ENCODE measurements around the gene HERC5.

Gene HERC5

DNA sequence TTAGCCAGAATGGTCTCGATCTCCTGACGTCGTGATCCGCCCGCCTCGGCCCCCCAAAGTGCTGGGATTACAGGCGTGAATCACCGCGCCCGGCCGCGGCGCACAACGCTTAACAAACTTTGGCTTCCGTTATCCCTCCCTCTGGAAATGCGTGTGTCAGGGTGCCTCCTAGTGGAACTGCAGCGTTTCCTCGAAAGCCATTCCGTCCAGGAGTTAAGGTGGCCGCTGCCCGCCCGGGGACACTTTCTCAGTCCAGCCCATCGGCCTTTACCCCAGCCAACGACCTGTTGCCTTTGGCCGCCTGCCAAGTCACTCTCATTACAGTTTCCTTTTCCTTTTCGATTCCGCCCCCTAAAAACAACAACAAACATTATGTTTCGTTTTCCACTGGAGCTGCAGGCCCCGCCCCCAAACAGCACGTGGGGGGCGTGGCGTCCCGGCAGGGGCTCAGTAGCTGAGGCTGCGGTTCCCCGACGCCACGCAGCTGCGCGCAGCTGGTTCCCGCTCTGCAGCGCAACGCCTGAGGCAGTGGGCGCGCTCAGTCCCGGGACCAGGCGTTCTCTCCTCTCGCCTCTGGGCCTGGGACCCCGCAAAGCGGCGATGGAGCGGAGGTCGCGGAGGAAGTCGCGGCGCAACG is at the start of gene HERC5:
HERC5 (plus strand) TSS at position 450 of the 637 bp plus-strand sequence; CDS start at position 601, 151 bp downstream.
- Histone ChIP-seq H3K9ac (peak within 1 kb of the TSS; percentile 70 to 84 (median 80)), H3K4me3 (peak within 1 kb of the TSS; percentile 61 to 77 (median 70)), H3K27ac (peak within 1 kb of the TSS; percentile 53 to 89 (median 85); a peak in 21 of 22 replicates)

DNA sequence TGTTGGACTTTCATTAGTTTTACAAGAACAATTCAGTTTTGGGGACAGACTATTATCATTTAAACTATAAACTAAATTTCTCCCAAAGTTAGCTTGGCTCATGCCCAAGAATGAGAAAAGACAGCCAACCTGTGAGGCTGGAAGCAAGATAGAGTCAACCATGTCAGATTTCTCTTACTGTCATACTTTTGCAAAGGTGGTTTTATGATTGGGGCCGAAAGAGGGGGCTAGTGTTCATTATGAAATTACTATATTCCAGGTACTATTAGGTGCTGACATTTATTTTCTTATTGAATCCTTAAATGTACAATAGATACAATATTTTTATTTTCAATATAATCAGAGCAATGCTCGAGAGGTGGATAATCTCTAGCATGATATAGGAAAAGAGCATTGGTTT is 47.7 kb upstream of the HERC5 start:
- no peak overlapping the region for H3K27ac ChIP-seq
- no peaks in the 10 kb centered on the region for H4K20me1 ChIP-seq
- H3K4me2 ChIP-seq, result no peak overlapping the region
- no peak for TF ChIP-seq Cebpa-rat (IDR thresholded peaks at IDR 0.05)
- H3K9ac ChIP-seq, result no peak overlapping the region
- H3K36me3 ChIP-seq, result peaks cover 0 to 4% (median 0%) of the 10 kb centered on the region in 11 experiments; a peak in 2 of 22 replicates
- no peak overlapping the region for H3K4me3 ChIP-seq
- H3K4me1 ChIP-seq, result no peaks in the 10 kb centered on the region
- no peaks in the 10 kb centered on the region for H3K9me3 ChIP-seq (replicated peaks in 1 of 11)
- no peaks in the 10 kb centered on the region for H3K27me3 ChIP-seq

More for the DNA sequence above, at the start of gene HERC5:
- H4K20me1 ChIP-seq, result peaks cover 0 to 3% (median 0%) of the 10 kb centered on the region in 11 experiments; a peak in 1 of 22 replicates
- no peaks in the 10 kb centered on the region for H3K36me3 ChIP-seq
- no peak for TF ChIP-seq Cebpa-rat (IDR thresholded peaks at IDR 0.05)
- H3K4me1 ChIP-seq, result peaks cover 14 to 34% (median 23%) of the 10 kb centered on the region in 10 experiments; a peak in 19 of 20 replicates
- peak within 1 kb of the TSS; percentile 80 to 95 (median 89) for H3K4me2 ChIP-seq
- H3K9me3 ChIP-seq (replicated peaks in 1 of 11), result peaks cover 5 to 15% (median 9%) of the 10 kb centered on the region in 11 experiments; a peak in 19 of 22 replicates
- H3K27me3 ChIP-seq, result peaks cover 11 to 30% (median 25%) of the 10 kb centered on the region in 11 experiments

DNA sequence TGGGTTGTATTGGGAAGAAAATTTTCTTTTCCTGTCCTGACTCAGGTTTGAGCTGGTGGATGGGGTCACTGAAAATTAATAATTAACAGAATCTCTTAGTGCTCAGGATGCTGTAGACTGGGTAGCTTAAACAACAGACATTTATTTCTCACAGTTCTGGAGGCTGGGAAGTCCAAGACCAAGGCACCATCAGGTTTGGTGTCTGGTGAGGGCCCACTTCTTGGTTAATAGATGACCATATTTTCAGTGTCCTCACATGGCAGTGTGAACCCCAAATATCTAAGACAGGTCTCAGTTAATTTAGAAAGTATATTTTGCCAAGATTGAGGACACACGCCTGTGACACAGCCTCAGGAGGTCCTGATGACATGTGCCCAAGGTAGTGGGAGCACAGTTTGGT is 47.1 kb upstream of the HERC5 start:
- peaks cover 0 to 4% (median 0%) of the 10 kb centered on the region in 11 experiments; a peak in 2 of 22 replicates for H3K36me3 ChIP-seq
- no peak overlapping the region for H3K27ac ChIP-seq
- H4K20me1 ChIP-seq, result no peaks in the 10 kb centered on the region
- no peaks in the 10 kb centered on the region for H3K4me1 ChIP-seq
- H3K9ac ChIP-seq, result no peak overlapping the region
- no peak for TF ChIP-seq Cebpa-rat (IDR thresholded peaks at IDR 0.05)
- no peak overlapping the region for H3K4me2 ChIP-seq
- H3K9me3 ChIP-seq (replicated peaks in 1 of 11), result no peaks in the 10 kb centered on the region
- H3K27me3 ChIP-seq, result no peaks in the 10 kb centered on the region
- H3K4me3 ChIP-seq, result no peak overlapping the region

DNA sequence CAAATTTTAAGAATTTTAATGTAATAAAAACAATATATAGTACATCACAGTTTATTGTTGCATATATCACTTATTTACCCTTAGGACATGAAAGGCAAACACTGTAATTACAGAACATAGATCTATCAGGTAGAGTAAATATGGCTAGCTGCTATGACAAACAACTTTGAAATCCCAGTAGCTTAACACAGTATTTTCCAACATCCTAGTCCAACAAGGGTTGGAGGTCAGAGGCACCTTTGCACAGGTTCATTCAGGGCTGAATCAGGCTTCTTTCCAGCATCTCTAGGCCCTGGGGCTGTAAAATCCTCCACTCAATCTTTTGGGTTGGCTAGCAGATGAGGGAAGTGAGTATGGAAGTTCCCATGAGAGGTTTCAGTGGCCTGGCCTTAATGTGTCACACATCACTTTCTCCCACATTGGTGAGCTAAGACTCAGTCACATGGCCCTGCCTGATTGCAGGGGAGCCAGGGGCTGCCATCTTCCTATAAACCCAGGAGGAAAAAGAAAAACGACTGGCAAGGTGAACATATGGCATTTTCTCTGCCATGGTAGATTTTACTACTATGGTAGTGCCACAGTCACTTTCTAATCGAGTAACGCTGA is 45.3 kb upstream of the HERC5 start:
- Histone ChIP-seq H3K4me3 (no peak overlapping the region), H3K4me1 (no peaks in the 10 kb centered on the region), H4K20me1 (no peaks in the 10 kb centered on the region), H3K27me3 (no peaks in the 10 kb centered on the region), H3K4me2 (no peak overlapping the region), H3K27ac (no peak overlapping the region), H3K9ac (no peak overlapping the region), H3K36me3 (peaks cover 0 to 4% (median 0%) of the 10 kb centered on the region in 11 experiments; a peak in 2 of 22 replicates), H3K9me3 (replicated peaks in 1 of 11) (no peaks in the 10 kb centered on the region)
- no peak for TF ChIP-seq Cebpa-rat (IDR thresholded peaks at IDR 0.05)

DNA sequence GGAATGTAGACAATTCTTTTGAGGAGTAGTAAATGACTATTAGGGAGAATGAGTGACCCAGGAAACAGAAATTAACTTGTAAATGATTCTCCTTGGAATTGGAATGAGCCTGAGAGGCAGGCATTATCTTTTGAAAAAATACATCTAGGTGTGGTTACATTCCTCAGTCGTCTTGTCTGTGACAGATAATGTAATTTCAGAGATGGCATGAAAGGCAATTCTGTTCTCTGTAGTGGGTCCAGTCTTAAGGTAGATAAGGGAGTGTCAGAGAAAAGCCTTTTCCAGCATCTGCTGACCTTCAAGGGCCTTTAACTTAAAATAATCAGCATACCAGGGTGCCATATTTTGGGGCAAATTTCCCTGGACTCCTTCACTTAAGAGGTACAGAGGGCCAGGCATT is 43.1 kb upstream of the HERC5 start:
- Histone ChIP-seq H3K4me1 (no peaks in the 10 kb centered on the region), H3K4me2 (no peak overlapping the region), H3K27me3 (no peaks in the 10 kb centered on the region), H3K9ac (no peak overlapping the region), H3K36me3 (peaks cover 0 to 4% (median 0%) of the 10 kb centered on the region in 11 experiments; a peak in 2 of 22 replicates), H4K20me1 (no peaks in the 10 kb centered on the region), H3K9me3 (replicated peaks in 1 of 11) (no peaks in the 10 kb centered on the region), H3K4me3 (no peak overlapping the region), H3K27ac (no peak overlapping the region)
- TF ChIP-seq Cebpa-rat (IDR thresholded peaks at IDR 0.05), result no peak

DNA sequence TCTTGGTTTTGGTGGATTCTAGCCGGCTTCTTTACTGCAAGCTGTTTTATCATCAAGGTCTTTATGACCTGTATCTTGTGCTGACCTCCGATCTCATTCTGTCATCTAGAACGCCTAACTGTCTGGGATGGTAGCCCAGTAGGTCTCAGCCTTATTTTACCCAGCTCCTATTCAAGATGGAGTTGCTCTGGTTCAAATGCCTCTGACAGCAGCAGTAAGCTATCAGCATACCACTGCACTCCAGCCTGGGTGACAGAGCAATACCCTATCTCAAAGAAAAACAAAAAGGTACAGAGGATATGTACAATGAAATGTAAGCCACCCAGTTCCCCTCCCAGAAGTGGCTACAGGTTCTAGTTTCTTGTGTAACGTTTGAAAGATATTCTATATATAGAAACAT is 42.2 kb upstream of the HERC5 start:
- Histone ChIP-seq H3K27ac (no peak overlapping the region), H3K9ac (no peak overlapping the region), H3K4me1 (no peaks in the 10 kb centered on the region), H3K9me3 (replicated peaks in 1 of 11) (no peaks in the 10 kb centered on the region), H3K36me3 (peaks cover 0 to 4% (median 0%) of the 10 kb centered on the region in 11 experiments; a peak in 2 of 22 replicates), H4K20me1 (no peaks in the 10 kb centered on the region), H3K27me3 (no peaks in the 10 kb centered on the region), H3K4me2 (no peak overlapping the region), H3K4me3 (no peak overlapping the region)
- no peak for TF ChIP-seq Cebpa-rat (IDR thresholded peaks at IDR 0.05)

DNA sequence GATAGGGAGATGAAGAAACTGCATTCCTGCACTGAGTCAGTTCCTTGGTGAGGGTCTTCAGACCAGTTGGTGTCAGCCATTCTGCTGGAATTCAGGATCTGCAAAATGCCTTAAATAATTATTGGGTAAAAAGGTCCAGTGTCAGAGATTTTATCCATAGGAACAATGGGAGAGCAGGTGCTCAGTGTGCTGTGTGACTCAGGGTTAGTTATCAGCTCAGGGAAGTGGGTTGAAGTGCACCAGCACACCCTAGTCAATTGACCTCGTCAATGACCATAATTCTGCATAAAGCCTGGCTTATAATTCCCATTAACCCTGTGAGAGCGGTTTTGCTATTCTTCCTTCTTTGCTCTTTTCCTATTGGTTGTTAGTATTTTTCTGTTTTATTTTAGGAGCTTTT is 40.9 kb upstream of the HERC5 start:
- Histone ChIP-seq H3K4me1 (no peaks in the 10 kb centered on the region), H3K36me3 (peaks cover 0 to 4% (median 0%) of the 10 kb centered on the region in 11 experiments; a peak in 1 of 22 replicates), H3K27ac (no peak overlapping the region), H3K27me3 (no peaks in the 10 kb centered on the region), H3K4me2 (no peak overlapping the region), H3K9me3 (replicated peaks in 1 of 11) (no peaks in the 10 kb centered on the region), H3K9ac (no peak overlapping the region), H3K4me3 (no peak overlapping the region), H4K20me1 (no peaks in the 10 kb centered on the region)
- no peak for TF ChIP-seq Cebpa-rat (IDR thresholded peaks at IDR 0.05)

DNA sequence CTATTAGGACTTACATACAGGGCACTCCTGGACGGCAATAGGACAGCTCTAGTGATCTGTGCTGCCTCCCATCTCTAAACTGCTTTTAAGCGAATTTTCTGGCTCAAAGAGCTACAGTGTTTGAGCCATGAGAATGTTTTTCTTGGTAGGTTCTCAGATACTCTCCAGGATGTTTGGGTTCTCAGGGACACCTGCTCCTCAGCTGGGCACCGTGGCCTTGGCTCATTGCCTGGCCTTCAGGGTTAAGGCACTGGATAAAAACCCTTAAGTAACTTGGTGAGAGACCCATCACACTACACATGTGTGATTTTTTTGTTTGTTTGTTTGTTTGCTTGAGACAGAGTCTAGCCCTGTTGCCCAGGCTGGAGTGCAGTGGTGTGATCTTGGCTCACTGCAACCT is 38.5 kb upstream of the HERC5 start:
- Histone ChIP-seq H3K27ac (no peak overlapping the region), H3K36me3 (peaks cover 0 to 4% (median 0%) of the 10 kb centered on the region in 11 experiments; a peak in 1 of 22 replicates), H3K9me3 (replicated peaks in 1 of 11) (no peaks in the 10 kb centered on the region), H3K4me2 (no peak overlapping the region), H3K4me3 (no peak overlapping the region), H3K9ac (no peak overlapping the region), H3K4me1 (no peaks in the 10 kb centered on the region), H4K20me1 (no peaks in the 10 kb centered on the region), H3K27me3 (no peaks in the 10 kb centered on the region)
- TF ChIP-seq Cebpa-rat (IDR thresholded peaks at IDR 0.05), result no peak

DNA sequence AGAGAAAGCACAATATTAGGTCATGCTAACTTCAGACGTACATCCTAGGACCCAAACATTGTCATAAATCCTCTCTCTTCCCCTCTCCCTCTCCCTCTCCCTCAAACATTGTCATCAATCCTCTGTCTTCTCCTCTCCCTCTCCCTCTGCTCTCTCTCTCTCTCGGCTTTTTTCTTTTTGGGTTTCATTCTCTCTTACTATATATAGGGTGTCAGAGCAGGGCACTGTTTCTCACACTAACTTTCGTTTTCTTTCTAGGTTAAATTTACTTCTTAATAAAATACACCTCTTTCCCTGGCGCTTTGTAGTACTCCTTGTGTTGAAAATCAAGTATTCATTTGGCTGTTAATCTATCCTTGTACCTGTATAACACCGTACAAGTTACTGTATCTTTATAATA is 37.0 kb upstream of the HERC5 start:
- H4K20me1 ChIP-seq, result no peaks in the 10 kb centered on the region
- H3K27ac ChIP-seq, result no peak overlapping the region
- TF ChIP-seq Cebpa-rat (IDR thresholded peaks at IDR 0.05), result no peak
- H3K27me3 ChIP-seq, result no peaks in the 10 kb centered on the region
- H3K4me2 ChIP-seq, result no peak overlapping the region
- H3K4me3 ChIP-seq, result no peak overlapping the region
- no peaks in the 10 kb centered on the region for H3K9me3 ChIP-seq (replicated peaks in 1 of 11)
- no peak overlapping the region for H3K9ac ChIP-seq
- H3K36me3 ChIP-seq, result no peaks in the 10 kb centered on the region; a peak in 1 of 22 replicates
- H3K4me1 ChIP-seq, result no peaks in the 10 kb centered on the region
